GM18907 (cell line): ENCODE results near the gene ZNF79.
A peak's percentile ranks its signal among the peaks of the same experiment; 100 is the strongest.

Experiments used
- ATAC-seq: cut with Tn5 transposase; IDR thresholded peaks from one replicate; pipeline ENCODE4 v1.9.1; 2021; ENCODE audit warnings: mild to moderate bottlenecking, moderate library complexity; ENCODE audit not compliant: unreplicated experiment

The ZNF79 gene

DNA sequence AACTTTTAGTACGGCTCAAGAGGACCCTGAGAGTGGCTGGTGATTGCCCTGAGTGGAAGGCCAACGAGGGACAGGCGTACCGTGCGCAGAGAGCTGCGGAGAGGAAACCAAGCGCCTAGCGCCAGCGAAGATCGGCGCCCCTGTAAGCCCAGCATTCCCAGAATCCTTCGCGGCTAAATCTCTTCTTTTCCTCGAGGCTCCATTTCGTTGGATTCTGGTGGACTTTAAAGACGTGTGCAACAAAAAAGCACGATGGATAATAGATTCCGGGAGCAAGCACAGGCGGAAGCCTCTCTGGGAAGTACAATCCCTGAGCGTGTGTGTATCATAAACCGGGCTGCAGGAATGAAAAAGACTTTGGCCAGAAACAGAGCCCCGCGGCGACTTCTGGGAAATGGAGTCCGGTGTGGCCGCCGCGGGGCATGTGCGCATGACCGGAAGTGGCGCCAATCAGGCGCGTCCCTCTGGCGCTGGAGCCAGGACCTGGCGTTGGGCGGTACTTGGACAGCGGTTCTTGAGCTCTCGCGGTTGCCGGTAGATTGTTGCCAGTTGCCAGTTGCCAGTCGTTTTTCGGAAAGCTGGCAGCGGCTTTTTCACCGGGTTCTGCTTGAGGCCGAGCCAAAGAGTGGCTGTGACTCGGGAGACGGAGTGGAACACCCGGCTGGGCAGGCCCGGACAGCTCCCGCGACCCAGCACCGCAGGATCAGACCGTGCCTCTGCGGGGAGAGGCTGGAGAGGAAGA is at the start of gene ZNF79:
ZNF79 (plus strand) TSS at position 449 of the 742 bp plus-strand sequence. CDS start 406 bp downstream, outside the sequence.
- ATAC-seq: peak; percentile 84

DNA sequence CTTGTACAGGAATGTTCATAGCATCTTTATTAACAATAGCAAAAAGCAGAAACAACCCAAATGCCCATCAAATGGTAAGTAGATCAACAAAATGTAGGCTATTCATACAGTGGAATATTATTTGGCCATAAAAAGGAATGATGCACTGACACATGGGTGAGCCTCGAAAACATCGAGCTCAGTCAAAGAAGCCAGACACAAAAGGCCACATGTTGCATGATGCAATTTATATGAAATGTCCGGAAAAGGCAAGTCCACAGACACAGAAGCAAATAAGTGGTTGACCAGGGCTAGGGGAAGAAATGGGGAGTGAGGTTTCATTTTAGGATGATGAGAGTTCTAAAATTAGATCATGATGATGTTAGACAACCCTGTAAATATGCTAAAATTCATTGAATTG is 43.7 kb upstream of the ZNF79 start:
- ATAC-seq: no peak

DNA sequence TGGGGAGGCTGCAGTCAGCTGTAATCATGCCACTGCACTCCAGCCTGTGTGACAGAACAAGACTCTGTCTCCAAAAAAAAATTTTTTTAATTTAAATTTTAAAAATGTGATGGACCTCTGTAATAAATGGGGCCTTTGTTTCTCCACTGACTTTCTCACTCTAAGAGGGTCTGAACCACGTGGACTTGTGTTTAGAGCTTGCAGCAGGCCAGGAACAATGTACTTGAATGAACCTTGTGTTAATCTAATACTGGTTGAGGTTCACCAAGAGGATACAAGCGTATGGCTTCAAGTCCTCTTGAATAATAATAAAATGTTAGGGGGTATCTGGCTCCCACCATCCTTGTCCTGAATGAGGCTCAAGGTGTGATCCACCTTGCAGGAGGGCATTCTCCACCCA is 41.6 kb upstream of the ZNF79 start:
- ATAC-seq: no peak

DNA sequence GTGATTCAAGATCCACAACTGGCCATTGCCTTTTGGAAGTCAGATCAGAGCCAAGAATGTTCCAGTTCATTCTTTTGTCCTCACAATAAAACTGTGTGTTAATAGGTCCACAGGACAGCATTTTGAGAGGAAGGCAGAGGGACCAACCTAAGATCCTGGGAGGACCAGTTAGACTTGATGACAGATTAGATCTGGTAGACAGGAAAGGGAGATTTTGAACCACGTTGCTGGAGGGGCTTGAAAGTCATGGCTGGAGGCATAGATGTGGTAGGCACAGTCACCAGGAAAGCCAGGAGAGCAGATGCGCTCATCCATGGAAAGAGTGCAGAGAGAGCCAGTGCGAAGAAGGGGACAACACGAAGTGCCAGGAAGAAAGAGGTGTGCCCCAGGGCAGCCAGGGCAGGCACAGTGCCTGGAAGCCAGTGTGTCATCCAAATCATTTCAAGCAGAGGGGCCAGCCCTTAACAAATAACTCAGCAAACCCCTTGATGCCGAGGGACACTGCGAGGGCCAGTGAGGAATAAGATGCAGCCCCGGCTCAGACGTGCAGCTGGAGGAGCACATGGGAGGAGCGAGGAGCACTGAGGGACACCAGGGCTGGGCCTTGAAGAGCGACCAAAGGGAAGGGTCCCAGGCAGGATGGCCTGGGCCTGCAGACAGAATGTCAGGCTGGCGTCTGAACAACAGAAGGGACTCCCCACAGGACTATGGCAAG is 40.0 kb upstream of the ZNF79 start:
- ATAC-seq: no peak

DNA sequence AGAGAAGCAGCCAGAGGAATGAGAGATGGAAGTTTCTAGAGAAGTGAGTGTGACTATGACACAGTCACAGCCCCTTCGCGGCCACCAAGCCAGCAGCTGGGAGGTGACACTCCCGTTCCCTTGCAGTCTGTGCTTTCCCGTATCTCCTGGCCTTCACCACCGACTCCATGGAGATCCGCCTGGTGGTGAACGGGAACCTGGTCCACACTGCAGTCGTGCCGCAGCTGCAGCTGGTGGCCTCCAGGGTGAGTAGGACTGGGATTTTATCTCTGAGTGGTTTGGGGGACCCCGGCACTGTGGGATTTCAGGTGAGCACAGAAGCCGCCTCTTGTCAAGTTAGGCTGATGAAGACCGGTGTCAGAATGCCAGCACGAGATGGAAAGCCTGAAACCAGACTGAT is 39.3 kb upstream of the ZNF79 start:
- ATAC-seq: no peak

DNA sequence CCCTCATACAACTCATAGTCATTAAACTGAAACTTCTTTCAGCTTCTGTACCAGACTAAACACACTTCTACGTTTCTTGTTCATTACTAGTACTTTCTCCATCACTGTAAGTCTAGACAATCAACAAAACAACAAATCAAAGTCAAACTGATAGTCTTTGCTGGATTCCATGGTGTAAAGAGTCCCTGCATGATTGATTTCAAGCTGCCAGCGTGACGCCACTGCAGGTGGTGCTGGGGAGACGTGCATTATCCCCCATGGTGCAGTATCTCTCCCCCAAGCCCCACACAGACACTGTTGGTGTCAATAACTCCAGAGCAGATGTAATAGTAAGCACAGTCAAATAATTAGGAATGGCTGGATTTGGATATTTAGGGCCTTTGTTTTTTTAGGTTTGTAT is 37.9 kb upstream of the ZNF79 start:
- no peak for ATAC-seq

DNA sequence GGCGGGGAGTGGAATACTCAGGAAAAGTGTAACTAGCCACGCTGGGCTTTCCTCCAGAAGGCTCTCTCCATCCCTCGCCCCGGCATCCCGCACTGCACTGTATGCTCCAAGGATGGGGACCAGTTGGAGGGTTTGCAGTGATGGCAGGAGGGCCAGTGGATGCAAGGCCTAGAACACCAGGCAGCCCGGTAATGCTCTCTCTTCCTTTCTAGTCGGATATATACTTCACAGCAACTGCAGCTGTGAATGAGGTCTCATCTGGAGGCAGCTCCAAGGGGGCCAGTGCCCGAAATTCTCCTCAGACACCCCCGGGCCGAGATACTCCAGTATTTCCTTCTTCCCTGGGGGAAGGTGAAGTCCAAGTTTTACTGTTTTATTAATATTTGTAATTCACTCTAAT is 37.2 kb upstream of the ZNF79 start:
- ATAC-seq: no peak

DNA sequence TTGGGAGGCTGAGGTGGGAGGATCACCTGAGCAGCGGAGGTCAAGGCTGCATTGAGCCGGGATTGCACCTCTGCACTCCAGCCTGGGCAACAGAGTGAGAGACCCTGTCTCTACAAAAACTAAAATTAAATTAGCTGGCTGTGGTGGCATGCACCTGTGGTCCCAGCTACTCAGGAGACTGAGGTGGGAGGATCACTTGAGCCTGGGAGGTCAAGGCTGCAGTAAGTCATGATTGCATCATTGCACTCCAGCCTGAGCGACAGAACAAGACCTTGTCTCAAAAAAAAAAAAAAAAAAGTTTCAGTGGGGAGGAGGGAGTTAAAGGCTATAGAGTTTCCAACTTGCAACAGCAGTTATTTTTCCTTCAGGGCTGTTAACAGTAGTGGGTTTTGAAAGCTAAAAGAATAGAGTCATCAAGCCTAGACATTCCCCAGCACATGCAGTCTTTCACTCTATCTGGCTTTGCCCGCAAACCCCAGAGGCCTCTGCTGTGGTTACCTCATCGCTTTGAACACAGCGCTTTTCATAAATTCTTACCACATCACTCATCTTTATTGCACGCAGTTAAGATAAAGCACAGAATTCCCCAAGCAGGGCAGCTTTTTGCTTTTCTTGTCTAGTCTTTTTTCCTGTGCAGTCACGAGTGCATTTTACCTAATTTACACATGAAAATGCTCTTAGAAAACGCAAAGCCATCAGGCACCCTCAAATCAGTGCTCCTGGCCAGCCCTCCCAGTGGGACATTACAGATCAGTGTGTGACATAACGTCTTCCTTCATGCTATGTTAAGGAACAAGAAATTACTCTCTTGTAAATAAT is 35.9 kb upstream of the ZNF79 start:
- ATAC-seq: peak; percentile 75

DNA sequence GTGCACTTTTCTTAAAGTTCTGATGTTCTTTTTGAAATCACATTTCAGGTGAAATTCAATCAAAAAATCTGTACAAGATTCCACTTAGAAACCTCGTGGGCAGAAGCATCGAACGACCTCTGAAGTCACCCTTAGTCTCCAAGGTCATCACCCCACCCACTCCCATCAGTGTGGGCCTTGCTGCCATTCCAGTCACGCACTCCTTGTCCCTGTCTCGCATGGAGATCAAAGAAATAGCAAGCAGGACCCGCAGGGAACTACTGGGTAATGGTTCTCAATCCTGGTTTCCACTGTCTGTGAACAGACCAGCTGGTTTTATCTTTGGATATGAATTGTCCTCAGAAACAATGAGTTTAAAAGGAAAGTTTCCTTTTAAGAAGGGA is 35.3 kb upstream of the ZNF79 start:
- ATAC-seq: no peak

DNA sequence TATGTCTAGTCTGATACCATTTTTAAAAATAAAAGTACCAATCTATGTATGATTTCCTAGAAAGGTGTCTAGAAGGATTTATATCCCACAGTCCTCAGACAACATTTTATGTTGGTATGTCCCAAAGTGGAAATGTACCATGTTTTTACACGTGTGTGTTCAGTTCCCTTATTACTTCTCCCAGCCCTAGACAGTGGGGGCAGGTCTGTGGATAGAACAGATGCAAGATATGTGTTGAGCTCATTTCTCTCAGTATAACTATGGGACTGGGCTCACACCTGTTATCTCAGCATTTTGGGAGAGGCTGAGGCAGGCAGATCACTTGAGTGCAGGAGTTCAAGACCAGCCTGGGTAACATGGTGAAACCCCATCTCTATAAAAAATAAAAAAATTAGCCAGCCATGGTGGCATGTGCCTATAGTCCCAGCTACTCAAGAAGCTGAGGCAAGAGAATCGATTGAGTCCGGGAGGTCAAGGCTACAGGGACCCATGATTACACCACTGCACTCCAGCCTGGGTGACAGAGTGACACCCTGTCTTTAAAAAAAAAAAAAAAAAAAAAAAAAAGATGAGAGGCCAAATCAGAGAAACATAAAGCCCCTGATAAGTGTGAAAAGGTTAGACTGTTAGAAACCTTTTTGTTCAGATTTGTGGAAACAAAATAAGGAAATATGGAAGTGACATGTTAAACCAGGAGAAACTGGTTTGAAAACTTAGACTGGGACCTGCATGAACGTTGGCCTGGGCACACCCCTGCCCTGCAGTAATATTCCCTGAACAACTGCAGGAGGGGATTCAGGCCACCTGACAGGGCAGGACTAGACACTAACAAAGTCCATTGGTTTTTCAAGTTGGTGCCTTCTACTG is 34.6 kb upstream of the ZNF79 start:
- ATAC-seq: no peak

DNA sequence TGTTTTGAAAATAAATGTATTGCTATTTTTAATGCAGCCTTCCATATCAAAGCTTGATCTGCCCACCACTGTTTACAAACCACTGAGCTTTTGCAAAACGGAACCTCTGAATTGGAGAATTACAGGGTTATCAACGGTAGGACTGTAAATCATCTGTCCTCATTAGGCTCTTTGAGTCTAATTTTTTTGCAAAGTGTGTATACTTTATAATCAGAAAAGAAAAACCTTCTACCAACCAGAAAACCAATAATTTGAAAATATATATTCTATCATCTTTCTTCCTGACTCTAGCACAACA is 34.0 kb upstream of the ZNF79 start:
- ATAC-seq: no peak

DNA sequence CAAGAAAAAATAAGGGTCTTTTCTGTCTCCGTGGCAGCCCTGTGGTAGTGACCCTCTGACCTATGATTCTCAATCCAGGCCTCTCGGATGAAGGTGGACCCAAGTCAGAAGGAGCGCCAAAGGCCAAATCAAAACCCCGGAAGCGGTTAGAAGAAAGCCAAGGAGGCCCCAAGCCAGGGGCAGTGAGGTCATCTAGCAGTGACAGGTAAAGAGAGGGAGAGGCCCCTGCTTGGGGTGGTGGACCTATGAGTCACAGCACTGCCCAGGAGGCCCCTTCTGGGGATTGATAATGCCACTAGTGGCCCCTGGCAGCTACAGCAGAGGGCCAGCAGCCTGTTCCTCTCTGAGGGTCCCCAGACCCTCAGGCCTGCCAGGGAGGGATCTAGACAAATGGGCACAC is 33.6 kb upstream of the ZNF79 start:
- ATAC-seq: no peak

DNA sequence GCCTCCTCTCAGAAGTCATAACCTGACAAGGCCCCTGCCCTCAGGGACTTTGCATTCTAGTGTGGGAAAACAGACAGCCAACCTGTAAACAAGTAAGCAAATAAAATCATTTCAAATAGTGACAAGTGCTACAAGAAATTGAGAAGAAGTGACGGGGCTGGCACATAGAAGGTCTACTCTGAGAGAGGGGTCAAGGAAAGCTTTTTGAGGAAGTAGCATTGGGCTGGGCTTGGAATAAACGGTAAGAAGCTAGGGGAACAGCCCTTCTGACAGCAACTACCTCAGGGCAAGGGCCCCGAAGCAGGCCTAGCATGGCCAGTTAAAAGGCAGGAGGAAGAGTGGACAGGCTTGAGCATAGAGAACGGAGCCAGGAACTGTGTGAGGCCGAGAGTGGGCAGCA is 32.0 kb upstream of the ZNF79 start:
- no peak for ATAC-seq

DNA sequence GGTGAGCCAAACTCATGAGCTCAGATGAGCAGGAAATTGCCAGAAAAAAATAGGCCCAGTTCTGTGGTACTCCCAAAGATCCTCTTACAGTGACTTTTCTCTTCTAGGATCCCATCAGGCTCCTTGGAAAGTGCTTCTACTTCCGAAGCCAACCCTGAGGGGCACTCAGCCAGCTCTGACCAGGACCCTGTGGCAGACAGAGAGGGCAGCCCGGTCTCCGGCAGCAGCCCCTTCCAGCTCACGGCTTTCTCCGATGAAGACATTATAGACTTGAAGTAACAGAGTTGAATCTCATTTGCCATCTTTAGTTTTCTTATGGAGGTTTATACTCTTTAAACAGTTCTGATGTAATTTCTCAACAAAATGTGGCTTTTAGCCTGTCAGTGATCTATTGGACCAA is 31.2 kb upstream of the ZNF79 start:
- ATAC-seq: no peak

DNA sequence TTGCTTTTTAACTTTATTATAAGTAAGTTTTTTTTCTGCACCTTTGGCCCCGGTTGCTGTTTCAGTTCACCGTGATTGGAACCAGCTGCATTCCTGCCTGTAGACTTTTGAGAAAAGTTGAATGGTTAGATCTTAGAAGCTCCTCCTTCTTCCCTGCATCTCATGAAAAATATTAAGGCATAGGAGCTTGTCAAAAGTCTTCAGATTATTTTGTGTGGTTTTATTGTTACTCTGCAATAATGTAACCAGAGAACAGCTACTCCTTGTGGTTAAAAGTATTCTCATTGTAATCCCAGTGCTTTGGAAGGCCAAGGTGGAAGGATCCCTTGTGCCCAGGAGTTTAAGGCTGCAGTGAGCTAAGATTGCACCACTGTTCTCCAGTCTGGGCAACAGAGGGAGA is 30.5 kb upstream of the ZNF79 start:
- ATAC-seq: no peak

DNA sequence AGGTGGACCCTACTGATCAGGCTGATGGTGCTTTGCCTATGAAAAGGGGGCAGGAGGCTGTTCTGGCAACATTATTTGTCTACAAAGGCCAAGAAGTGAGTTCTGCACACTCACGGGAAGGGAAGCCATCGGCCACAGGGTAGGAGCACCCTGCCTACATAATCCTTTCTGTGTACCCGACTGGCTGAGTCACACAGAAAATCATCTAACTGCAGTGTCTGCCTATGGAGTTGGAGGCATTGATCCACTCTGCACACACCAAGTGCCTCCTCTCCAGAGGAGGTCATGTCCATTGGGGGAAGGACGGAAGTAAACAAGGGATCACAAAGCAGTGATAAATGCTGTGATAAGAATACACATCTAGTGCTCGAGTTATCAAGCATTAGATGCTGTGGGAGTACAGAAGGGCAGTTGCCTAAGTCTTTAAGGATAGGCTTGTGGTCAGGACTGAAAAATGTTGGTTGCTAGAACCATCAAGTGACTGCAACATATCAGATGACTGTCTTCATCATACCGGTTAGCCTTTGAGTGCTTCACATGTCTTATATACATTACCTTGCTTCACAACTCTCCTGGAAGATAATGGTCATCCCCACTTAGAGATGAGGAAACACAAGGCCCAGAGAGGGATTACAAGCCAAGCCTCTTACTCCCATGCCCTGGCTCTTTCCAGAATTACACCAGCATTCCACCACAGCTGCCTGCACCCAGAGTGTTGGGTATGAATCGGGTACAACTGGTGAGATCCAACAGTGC is 28.5 kb upstream of the ZNF79 start:
- no peak for ATAC-seq

DNA sequence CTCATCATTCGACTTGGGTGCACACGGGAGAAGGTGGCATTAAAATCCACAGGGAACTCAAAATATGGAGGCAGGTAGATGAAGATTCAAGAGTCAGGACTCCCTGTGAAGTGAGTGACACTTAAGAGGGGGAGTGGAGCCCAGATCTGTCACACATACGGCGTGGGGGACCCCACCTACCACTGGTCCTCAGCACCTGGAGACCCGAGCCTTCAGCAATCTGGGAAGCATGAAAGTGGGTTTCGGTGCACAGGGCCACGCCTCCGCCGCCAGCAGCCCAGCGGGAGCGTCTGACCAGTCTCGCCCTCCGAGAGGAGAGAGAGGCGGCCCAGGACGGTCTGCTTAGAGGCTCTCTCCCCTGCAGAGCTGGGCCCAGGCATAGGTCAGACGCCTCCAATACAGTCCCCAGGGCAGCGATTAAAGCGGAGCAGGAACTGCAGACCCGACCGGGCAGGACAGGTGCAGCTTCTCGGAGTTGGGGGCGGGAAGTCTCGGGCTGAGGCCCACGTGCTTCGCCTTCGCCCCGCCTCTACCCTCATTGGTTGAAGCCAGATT is 27.9 kb upstream of the ZNF79 start:
- ATAC-seq: no peak

DNA sequence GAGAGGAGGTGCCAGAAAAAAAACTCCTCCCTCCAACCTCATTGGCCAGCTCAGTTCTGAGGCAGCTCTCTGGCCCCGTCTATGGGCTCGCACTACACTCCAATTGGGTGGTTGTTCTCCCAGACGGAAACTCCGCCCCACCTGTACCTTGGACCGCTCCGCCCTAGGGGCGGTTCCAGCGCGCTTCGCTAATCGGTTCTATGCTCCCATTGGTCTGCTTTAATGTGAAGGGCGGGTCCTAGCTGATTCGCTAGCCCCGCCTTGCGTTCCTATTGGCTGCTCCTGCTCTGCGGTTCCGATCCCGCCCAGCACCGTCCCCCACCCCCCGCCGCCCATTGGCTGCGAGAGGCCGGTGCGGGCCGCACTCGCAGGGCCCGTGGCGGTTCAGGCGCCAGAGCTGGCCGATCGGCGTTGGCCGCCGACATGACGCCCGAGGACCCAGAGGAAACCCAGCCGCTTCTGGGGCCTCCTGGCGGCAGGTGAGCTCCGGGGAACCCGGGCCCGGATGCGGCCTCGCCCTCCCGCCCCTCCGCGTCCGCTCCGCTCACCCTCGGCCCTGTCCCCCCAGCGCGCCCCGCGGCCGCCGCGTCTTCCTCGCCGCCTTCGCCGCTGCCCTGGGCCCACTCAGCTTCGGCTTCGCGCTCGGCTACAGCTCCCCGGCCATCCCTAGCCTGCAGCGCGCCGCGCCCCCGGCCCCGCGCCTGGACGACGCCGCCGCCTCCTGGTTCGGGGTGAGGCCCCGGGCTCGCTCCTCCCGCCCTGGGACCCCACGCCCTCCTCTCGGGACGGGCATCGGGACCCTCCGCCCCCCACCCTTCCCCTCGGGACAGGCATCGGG is 27.2 kb upstream of the ZNF79 start, which contains the start of gene SLC2A8:
SLC2A8 (plus strand) TSS at position 362 of the 838 bp plus-strand sequence; CDS start at position 424, 62 bp downstream.
- peak; percentile 95 for ATAC-seq
